ENCODE measurements around the gene ST14.
"Not testable (repeated sequence)": the region's sequence is repeated elsewhere in the genome, so short reads cannot be mapped to it uniquely, and the experiment has no call there.

The ST14 gene

GRCh38 chr11:130162733-130163132, 3.2 kb downstream of the ST14 start:
- in situ Hi-C loops (cut with MboI; ENCODE audit: low sequenced_read_pairs) = no loop called here

GRCh38 chr11:130163346-130164220, 4.0 kb downstream of the ST14 start:
- in situ Hi-C loops (cut with MboI; ENCODE audit: low sequenced_read_pairs) = no loop called here

DNA sequence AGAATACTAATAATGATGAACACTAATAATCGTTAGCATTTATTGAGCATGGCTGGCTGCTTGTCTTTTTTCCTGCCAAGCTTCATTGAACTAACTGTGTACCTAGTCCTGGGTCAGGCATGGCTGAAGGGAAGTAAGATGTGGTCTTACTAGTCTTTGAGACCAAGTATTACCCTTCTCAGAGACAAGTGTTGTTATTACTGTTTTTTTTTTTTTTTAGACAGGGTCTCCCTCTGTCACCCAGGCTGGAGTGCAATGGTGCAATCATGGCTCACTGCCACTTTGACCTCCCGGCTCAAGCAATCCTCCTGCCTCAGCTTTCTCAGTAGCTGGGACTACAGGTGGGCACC, 4.6 kb downstream of the ST14 start:
- in situ Hi-C loops (cut with MboI; ENCODE audit: low sequenced_read_pairs) = no loop called here

DNA sequence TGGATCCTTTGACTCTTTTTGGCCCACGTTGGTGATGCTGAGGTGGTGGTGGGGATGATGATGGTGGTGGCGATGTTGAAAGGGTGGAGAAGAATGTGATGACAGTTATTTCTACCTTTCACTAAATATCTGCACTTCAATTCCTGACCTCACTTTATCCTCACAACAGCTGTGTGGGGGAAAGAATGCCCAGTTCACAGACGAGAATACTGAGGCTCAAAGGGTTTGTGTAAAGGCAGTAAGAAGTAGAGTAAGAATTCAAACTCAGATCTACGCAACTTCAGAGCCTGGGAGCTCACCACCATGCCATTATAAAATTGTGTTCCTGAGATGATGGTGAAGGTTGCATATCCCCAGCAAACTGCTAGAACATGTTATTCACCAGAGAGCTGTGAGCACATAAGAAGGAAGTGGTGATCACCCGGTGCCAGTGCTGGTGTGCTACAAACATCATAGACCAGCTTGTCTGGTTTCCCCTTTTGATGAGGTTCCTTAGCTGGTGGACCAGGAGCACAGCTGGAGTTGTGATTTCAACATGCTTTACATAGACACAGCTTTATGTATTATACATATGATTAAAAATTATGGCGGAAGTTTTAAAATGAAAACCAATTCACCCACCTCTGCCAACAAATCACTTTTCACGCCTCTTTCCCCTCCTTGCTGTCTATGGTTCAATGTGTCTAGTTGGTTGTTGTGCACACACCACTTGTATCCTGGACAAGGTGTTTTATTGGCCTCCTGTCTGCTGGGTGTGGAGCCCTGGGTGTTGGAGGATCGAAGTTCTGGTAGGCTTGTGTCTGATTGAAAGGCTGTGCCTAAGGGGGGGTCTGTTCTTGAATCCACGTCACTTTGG, 6.2 kb downstream of the ST14 start:
- in situ Hi-C loops (cut with MboI; ENCODE audit: low sequenced_read_pairs) = no loop called here

- in situ Hi-C loops (cut with MboI; ENCODE audit: low sequenced_read_pairs) = no loop called here
These were observed 6.8 kb downstream of the ST14 start for GRCh38 chr11:130166457-130166784.

DNA sequence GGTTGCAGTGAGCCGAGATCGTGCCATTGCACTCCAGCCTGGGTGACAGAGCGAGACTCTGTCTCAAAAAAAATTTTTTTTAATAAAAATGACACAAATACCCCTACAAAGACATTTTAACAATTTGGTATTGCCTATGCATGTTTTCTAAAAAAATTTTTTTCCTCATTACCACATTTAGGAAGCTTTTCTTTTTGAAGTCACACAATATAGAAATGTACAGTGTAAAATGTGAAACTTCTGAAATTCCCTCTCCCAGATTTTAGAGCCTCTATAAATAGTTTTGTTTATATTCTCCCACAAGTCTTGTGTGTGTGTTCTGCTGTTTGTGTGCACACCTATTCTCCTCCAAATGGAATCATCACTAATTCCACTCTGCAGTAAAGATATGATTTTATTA, 7.6 kb downstream of the ST14 start:
- in situ Hi-C loops (cut with MboI; ENCODE audit: low sequenced_read_pairs) = no loop called here

DNA sequence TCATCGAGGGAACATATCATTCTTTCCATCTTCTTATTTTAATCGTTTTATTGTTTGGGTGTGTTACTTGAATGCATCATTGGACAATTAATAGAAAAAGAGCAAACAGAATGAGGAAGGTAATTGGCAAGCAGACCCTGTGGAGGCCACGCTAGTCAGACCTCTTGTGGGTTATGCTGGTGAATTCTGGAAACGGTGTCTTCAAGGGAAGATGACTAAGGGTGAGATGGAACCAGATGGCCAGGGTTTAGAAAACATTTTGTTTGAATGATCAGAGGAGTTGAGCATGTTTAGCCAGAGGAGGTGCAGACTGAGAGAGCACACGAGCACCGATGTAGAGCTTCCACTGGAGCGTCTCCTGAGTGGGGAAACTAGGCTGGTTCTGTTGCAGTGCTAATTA, 8.5 kb downstream of the ST14 start:
- in situ Hi-C loops (cut with MboI; ENCODE audit: low sequenced_read_pairs) = no loop called here

- in situ Hi-C loops (cut with MboI; ENCODE audit: low sequenced_read_pairs) = no loop called here
These were observed 10.8 kb downstream of the ST14 start for GRCh38 chr11:130170345-130170744.

- in situ Hi-C loops (cut with MboI; ENCODE audit: low sequenced_read_pairs) = no loop called here
These were observed 12.0 kb downstream of the ST14 start for GRCh38 chr11:130171534-130171933.

GRCh38 chr11:130172001-130172400, 12.4 kb downstream of the ST14 start:
- in situ Hi-C loops (cut with MboI; ENCODE audit: low sequenced_read_pairs) = not testable (repeated sequence)

- in situ Hi-C loops (cut with MboI; ENCODE audit: low sequenced_read_pairs) = no loop called here
These were observed 15.1 kb downstream of the ST14 start for GRCh38 chr11:130174642-130175041.

GRCh38 chr11:130175898-130176297, 16.3 kb downstream of the ST14 start:
- in situ Hi-C loops (cut with MboI; ENCODE audit: low sequenced_read_pairs) = no loop called here

- in situ Hi-C loops (cut with MboI; ENCODE audit: low sequenced_read_pairs) = no loop called here
These were observed 18.2 kb downstream of the ST14 start for GRCh38 chr11:130177782-130178181.

GRCh38 chr11:130178441-130179339, 19.1 kb downstream of the ST14 start:
- in situ Hi-C loops (cut with MboI; ENCODE audit: low sequenced_read_pairs) = no loop called here

DNA sequence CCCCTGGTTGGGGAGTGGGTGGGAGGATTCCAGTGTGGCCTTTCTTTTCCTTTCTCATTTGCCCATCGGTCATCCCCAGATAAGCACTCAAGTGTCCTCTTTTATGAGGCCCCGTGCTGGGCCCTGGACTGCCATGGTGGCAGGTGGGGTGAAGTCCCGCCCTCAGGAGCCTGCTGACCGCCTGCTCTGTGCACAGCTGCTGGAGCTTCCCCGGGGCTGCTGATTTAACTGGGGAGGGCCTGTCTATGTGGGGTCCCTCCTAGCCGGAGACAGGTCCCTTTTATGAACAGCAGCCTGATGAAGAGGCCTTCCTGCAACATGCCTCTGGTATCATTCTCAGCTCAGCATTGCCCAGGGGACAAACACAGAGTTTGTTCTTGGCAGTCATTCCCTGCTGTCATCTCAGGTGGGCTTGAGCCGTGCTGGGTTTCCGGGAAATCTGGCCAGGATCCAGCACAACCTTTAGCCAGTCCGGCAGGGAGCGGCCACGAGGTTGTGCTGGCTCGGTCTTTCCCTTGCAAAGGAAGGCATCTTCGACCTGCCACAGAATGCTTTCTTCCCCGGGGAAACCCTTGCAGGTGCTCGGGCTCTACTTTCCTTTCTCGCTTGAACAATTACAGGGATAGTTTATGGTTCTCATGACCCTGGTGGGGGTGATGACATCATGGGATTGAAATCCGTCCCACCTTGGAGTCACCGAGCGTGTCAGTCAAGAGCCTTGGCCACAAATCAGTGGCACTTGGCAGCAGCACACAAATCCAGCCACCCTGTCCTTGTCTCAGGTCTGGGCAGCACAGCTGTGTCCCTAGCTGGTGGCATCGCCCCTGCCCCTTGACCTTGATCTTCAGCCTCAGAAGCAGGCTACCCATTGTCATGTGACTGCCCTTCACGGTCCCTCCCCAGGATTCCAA, 20.1 kb downstream of the ST14 start:
- in situ Hi-C loops (cut with MboI; ENCODE audit: low sequenced_read_pairs) = no loop called here

- in situ Hi-C loops (cut with MboI; ENCODE audit: low sequenced_read_pairs) = no loop called here
These were observed 20.9 kb downstream of the ST14 start for GRCh38 chr11:130180491-130180890.

DNA sequence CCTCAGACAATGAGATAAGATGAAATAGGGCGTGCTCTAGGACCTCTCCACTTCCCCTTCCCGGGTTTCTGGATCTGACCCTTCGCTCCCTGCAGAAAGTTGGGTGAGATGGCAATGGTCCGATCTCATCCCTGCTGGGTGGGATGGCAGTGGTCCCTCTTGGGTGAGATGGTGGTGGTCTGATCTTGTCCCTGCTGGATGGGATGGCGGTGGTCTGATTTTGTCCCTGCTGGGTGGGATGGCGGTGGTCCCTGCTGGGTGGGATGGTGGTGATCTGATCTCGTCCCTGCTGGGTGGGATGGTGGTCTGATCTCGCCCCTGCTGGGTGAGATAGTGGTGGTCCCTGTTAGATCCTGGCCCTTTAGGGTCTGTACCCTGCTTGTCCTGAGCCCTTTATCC, 21.3 kb downstream of the ST14 start:
- in situ Hi-C loops (cut with MboI; ENCODE audit: low sequenced_read_pairs) = no loop called here

DNA sequence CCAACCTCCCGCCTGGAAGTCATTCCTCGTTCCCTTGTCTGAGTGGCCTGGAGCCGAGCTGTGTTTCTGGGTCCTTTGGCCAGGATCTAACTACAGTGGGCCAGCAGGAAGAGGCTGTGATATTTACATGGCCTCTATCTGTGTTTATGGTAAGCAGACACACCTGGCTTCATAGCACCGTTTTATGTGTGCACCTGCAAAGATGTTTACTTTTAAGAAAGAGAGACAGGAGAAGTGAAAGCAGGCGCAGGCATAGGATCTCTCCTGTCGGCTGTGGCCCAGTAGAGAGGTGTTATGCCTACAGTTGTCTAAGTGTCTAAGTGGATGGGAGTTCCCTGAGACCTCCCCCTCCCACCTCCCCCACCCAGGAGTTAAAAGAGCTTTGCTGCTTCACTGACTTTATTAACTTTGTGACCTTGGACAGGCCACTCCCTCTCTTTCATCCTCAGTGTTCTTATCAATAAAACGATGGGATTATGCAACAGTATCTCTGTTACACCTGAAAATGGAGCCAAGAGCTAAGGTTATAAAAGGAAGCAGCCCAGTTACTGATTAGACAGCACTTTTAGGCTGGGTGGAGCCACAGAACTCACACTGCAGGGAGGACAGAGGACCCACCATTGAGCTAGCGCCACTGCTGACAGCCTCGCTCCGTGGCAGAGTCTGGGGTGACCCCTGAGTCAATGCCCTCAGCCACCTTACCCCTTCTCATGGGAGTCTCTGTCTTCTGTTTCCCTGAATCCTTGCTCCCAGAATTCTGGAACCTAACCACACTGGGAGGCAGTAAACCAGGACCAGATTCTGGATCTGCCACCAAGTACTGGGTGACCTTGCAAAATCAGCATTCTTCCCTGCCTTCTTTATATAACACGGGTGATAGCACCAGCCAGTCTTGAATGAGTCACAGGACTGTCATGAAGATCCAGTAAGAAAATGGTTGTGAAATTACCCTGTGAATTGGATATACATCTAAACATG, 22.0 kb downstream of the ST14 start:
- in situ Hi-C loops (cut with MboI; ENCODE audit: low sequenced_read_pairs) = no loop called here
